Psoas muscle (tissue), 8 donors: ENCODE measurements around the gene TCFL5. TPM values are rescaled to one million over a fixed set of nuclear protein-coding genes. Genes with fewer than 3 reads are reported as not detected.

Experiments used
- ATAC-seq, 4 donors: fragments of 200-7000 bp; cut with Tn5 transposase; one replicate each; pipeline ENCODE4 v1.9.1; 2020; ENCODE audit warnings: moderate library complexity in 3 of 4, mild to moderate bottlenecking in 2 of 4
- DNase-seq, 2 donors: peaks; one replicate each; pipeline ENCODE4 v3.0.0-alpha.2; 2020
- H3K27ac ChIP-seq: fragments of 200-600 bp; one replicate; pipeline ENCODE4 v1.8.0; 2022
- H3K27me3 ChIP-seq, 3 donors: fragments of 200-600 bp in 1 of 3; one replicate each; pipeline versions ENCODE4 v1.6.1 to v1.8.0; 2013 to 2022; ENCODE audit warnings: low read length in 2 of 3, mild to moderate bottlenecking in 2 of 3, moderate library complexity in 1 of 3; ENCODE audit not compliant: insufficient read depth in 3 of 3
- H3K36me3 ChIP-seq, 2 donors: fragments of 200-600 bp in 1 of 2; one replicate each; pipeline versions ENCODE4 v1.6.1 to v1.8.0; 2013 to 2022; ENCODE audit warnings: low read depth in 1 of 2, mild to moderate bottlenecking in 1 of 2, moderate library complexity in 1 of 2; ENCODE audit not compliant: insufficient read depth in 1 of 2
- H3K4me1 ChIP-seq: fragments of 200-600 bp; one replicate; pipeline ENCODE4 v1.8.0; 2022
- H3K4me3 ChIP-seq: fragments of 200-600 bp; one replicate; pipeline ENCODE4 v1.8.0; 2022; ENCODE audit warnings: mild to moderate bottlenecking
- H3K9me3 ChIP-seq: fragments of 200-600 bp; one replicate; pipeline ENCODE4 v1.8.0; 2022
- CTCF ChIP-seq: fragments of 200-600 bp; IDR thresholded peaks from one replicate; pipeline ENCODE4 v1.8.0; 2022; ENCODE audit warnings: antibody characterized with exemption
- WGBS, 3 donors: extraction: QIAGEN DNeasy Blood & Tissue Kit; methylation state at CpG; one replicate each; pipeline versions ENCODE4 v1.1.6 to v1.1.7; 2013; 5-methylcytosine and 5-hydroxymethylcytosine counted together
- intact Hi-C, 2 donors: fragments of 100-400 bp; cut with DNase I; formaldehyde crosslinking; loops; one replicate each; pipeline versions ENCODE4 v1.11.0 to v1.14.2; 2022
- polyA plus RNA-seq, 3 donors: library from polyadenylated mRNA; stranded (reverse); fragments of 200-250 nt; gene quantifications; one replicate each; pipeline ENCODE4 v1.2.3, GENCODE V29; 2013
- total RNA-seq, 4 donors: library from RNA; stranded (reverse); fragmentation: NEBNext Ultra II Directional in 2 of 4; extraction: Animal tissue kit (Norgen Biotek cat#: 25700) in 2 of 4; gene quantifications; one replicate each; pipeline versions ENCODE4 v1.2.1 to v1.2.4, GENCODE V29; 2021 to 2023
- donor health status: healthy with polysubstance abuse.
- donor health status: DM: no; HTN: no; CAD: no; lungs with moderate emphysema.
- donor health status: Bipolar disorder and iron deficiency.
- donor health status: healthy.
- donor health status: DM: yes; HTN: yes; CAD: no.
- donor health status: DM: no; HTN: no; CAD: no.
- donor health status: DM: no; HTN: no; CAD: no.
- donor health status: DM: yes; HTN: yes; CAD: no.

Gene TCFL5
- total and polyA plus RNA-seq, 7 donors = 2.3 to 5.2 (median 3.9) TPM

DNA sequence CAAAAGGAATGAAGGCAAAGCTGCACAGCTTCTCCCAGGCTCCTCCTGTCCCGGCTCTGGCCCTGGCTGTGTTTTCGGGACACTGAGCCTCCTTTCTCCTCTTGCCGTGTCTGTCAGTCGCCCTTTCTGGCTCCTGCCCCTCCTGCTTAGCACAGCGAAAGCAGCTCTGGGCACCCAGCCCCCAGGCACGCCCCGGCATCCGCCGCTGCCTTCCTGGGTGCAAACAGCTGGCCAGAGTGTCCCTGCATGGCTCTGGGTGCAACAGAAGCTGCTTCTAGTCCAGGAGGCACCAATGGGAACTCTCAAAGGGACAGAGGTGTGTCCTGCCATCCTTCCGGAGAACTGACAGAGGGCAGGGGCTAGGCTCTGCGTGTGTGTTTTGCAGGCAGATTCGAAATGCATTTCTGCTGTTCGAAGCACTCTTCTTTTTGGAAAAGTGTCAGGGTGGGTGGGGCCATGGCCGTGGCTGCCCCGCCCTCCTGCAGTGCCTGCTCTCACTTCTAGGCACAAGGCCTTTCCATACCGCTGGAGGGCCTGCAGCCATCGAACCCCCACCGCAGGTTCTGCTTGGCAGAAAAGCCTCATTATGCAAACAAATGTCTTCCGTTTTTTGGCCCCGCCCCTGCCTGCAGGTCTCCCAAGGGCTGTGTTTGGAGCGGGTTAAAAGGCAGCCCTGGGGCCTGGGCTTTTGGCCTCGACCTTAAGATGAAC is 29.3 kb downstream of the TCFL5 start:
- 29 to 42% (median 38%) methylated on average over 18 to 22 of the region's 22 CpGs for WGBS, 3 donors
- H3K27me3 ChIP-seq = peaks cover 0 to 30% (median 9%) of the 10 kb centered on the region in 3 donors
- no peaks in the 10 kb centered on the region for H3K9me3 ChIP-seq
- H3K36me3 ChIP-seq = no peaks in the 10 kb centered on the region
- intact Hi-C loops = no loop called here
- H3K4me3 ChIP-seq = no peak overlapping the region
- TF ChIP-seq CTCF = no peak
- DNase-seq (peak in 1 of 2 donors; percentile 57), ATAC-seq (peak in 1 of 4 donors; percentile 42)
- H3K4me1 ChIP-seq = no peaks in the 10 kb centered on the region
- H3K27ac ChIP-seq = no peak overlapping the region

GRCh38 chr20:62831854-62832211 is 29.8 kb downstream of the TCFL5 start:
- H3K4me3 ChIP-seq = no peak overlapping the region
- peaks cover 0 to 30% (median 9%) of the 10 kb centered on the region in 3 donors for H3K27me3 ChIP-seq
- intact Hi-C loops = no loop called here
- ATAC-seq = no peak
- peak in 1 of 2 donors; percentile 3 for DNase-seq
- 72 to 85% (median 78%) methylated on average over 10 of the region's 10 CpGs for WGBS, 3 donors
- no peak for TF ChIP-seq CTCF
- no peaks in the 10 kb centered on the region for H3K36me3 ChIP-seq
- H3K27ac ChIP-seq = no peak overlapping the region
- no peaks in the 10 kb centered on the region for H3K4me1 ChIP-seq
- H3K9me3 ChIP-seq = no peaks in the 10 kb centered on the region

DNA sequence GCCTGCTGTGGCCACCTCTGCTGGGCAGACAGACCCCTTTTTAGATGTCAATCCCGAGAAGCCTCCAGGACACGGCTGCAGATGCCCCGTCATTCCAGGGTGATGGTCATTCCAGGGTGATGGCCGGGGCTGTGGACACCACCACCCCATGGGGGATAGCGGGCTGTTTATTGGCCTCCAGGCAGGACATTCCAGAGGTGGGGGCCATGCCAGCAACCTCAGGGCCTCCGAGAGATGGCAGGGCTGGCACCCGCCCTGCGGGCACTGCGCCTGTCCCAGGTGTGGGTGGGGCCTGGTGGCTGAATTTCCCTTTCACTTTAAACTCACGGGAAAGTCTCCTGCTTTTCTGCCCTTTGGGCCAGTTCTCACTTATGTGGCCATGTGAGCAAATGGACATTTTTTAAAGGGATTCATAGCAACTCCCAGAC is 30.2 kb downstream of the TCFL5 start:
- TF ChIP-seq CTCF = no peak
- Histone ChIP-seq H3K27me3 (peaks cover 0 to 28% (median 9%) of the 10 kb centered on the region in 3 donors), H3K9me3 (no peaks in the 10 kb centered on the region), H3K27ac (no peak overlapping the region), H3K4me1 (no peaks in the 10 kb centered on the region), H3K36me3 (no peaks in the 10 kb centered on the region), H3K4me3 (no peak overlapping the region)
- intact Hi-C loops = no loop called here
- peak in 1 of 2 donors; percentile 39 for DNase-seq
- 80 to 89% (median 84%) methylated on average over 10 of the region's 10 CpGs for WGBS, 3 donors
- ATAC-seq = no peak

GRCh38 chr20:62830821-62831220 is 30.8 kb downstream of the TCFL5 start:
- Histone ChIP-seq H3K27me3 (peaks cover 0 to 26% (median 9%) of the 10 kb centered on the region in 3 donors), H3K36me3 (no peaks in the 10 kb centered on the region), H3K27ac (no peak overlapping the region), H3K4me1 (no peaks in the 10 kb centered on the region), H3K9me3 (no peaks in the 10 kb centered on the region), H3K4me3 (no peak overlapping the region)
- TF ChIP-seq CTCF = no peak
- ATAC-seq (no peak), DNase-seq (peak in 1 of 2 donors; percentile 36)
- intact Hi-C loops = no loop called here
- WGBS, 3 donors = 91 to 92% (median 91%) methylated on average over 22 of the region's 22 CpGs
